Measurements from ENCODE around the gene TM9SF2. TPM values are rescaled to one million over a fixed set of nuclear protein-coding genes. Genes with fewer than 3 reads are reported as not detected.
A peak's percentile ranks its signal among the peaks of the same experiment; 100 is the strongest.

The TM9SF2 gene
- polyA plus RNA-seq, 2 donors, result 26.3 to 48.0 TPM

DNA sequence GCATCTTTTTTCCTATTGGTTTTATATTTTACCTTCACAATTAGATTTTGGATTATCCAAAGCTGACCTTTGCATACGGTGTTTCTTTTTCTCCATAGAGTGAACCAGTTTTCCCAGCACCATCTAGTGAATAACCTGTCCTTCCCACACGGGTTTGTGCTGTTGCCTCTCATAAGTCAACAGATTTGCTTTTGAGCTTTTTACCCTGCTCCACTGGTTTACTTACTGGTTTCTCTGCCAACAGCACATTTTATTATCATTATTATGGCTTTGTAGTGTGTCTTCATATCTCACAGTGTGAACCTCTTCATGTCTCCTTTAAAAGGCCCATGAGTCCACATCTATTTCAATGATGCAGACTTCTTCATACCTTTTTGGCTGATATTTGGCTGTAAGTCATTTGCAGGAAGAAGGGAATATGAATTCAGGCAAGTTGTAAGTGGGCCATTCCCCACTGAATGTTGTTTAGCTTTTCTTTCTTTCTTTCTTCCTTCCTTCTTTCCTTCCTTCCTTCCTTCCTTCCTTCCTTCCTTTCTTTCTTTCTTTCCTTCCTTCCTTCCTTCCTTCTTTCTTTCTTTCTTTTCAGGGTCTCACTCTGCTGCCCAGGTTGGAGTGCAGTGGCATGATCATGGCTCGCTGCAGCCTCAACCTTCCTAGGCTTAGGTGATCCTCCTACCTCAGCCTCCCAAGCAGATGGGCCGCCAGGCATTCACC is 86.8 kb downstream of the TM9SF2 start:
- no peak overlapping the region for H3K4me3 ChIP-seq (ENCODE audit: low read depth in 1 of 2, low read length in 2 of 2)
- no peaks in the 10 kb centered on the region for H3K27me3 ChIP-seq (ENCODE audit: control insufficient read depth in 1 of 2, insufficient read depth in 2 of 2, low read length in 2 of 2)
- H3K36me3 ChIP-seq (ENCODE audit: control insufficient read depth in 2 of 2, insufficient read depth in 2 of 2, low read length in 1 of 2), result no peaks in the 10 kb centered on the region
- H3K27ac ChIP-seq (ENCODE audit: low read depth in 2 of 2, low read length in 1 of 2), result no peak overlapping the region
- WGBS, 2 donors, result 87 to 90% methylated on average over 4 of the region's 4 CpGs
- H3K9me3 ChIP-seq (ENCODE audit: control insufficient read depth in 2 of 2, insufficient read depth in 1 of 2, low read depth in 1 of 2, low read length in 1 of 2), result no peaks in the 10 kb centered on the region
- H3K4me1 ChIP-seq (ENCODE audit: control insufficient read depth in 2 of 2, insufficient read depth in 2 of 2, low read length in 1 of 2), result no peaks in the 10 kb centered on the region

DNA sequence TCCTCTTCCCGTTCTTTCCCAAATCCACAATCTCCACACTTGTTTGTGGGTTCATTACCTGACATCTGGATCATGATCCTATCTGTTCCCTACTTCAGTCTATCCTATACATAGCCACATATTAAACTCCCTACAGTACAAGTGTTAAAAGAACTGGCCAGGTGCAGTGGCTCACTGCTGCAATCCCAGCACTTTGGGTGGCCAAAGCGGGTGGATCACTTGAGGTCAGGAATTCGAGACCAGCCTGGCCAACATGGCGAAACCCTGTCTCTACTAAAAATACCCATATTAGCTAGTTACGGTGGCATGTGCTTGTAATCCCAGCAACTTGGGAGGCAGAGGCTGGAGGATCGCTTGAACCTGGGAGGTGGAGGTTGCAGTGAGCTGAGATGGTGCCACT is 88.3 kb downstream of the TM9SF2 start:
- WGBS, 2 donors, result 94 to 95% methylated on average over 6 of the region's 6 CpGs

DNA sequence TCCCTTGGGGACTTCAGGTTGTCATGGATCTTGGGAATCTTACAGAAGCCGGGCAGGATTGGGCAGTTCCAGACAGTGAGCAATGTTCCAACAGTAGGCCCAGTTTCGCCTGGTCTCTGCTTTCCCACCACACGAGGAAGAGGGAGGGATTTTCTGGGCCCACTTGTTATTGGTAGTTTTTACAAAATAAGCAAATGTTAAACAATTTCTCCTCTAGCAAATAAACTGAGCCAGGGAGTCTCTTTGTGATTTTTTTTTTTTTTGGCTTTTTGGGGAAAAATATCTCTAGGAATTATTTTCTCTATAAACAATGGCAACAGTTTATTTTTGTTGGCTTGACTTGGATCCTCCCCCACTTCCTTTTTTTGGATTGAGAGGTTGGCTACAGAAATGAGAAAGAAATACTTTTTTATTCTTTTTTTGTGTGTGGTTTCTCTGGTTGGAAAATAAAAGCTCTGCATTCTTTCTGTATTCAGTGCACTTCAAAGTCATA is 89.3 kb downstream of the TM9SF2 start:
- Histone ChIP-seq H3K36me3 (ENCODE audit: control insufficient read depth in 2 of 2, insufficient read depth in 2 of 2, low read length in 1 of 2) (no peaks in the 10 kb centered on the region), H3K9me3 (ENCODE audit: control insufficient read depth in 2 of 2, insufficient read depth in 1 of 2, low read depth in 1 of 2, low read length in 1 of 2) (no peaks in the 10 kb centered on the region), H3K27ac (ENCODE audit: low read depth in 2 of 2, low read length in 1 of 2) (no peak overlapping the region), H3K27me3 (ENCODE audit: control insufficient read depth in 1 of 2, insufficient read depth in 2 of 2, low read length in 2 of 2) (no peaks in the 10 kb centered on the region), H3K4me1 (ENCODE audit: control insufficient read depth in 2 of 2, insufficient read depth in 2 of 2, low read length in 1 of 2) (no peaks in the 10 kb centered on the region), H3K4me3 (ENCODE audit: low read depth in 1 of 2, low read length in 2 of 2) (no peak overlapping the region)
- whole genome bisulfite sequencing, 2 donors, result 47 to 66% methylated on average over 3 of the region's 3 CpGs

More for the DNA sequence above, 88.3 kb downstream of the TM9SF2 start:
- no peak overlapping the region for H3K4me3 ChIP-seq (ENCODE audit: low read depth in 1 of 2, low read length in 2 of 2)
- H3K27me3 ChIP-seq (ENCODE audit: control insufficient read depth in 1 of 2, insufficient read depth in 2 of 2, low read length in 2 of 2), result no peaks in the 10 kb centered on the region
- H3K4me1 ChIP-seq (ENCODE audit: control insufficient read depth in 2 of 2, insufficient read depth in 2 of 2, low read length in 1 of 2), result no peaks in the 10 kb centered on the region
- no peak overlapping the region for H3K27ac ChIP-seq (ENCODE audit: low read depth in 2 of 2, low read length in 1 of 2)
- H3K36me3 ChIP-seq (ENCODE audit: control insufficient read depth in 2 of 2, insufficient read depth in 2 of 2, low read length in 1 of 2), result no peaks in the 10 kb centered on the region
- H3K9me3 ChIP-seq (ENCODE audit: control insufficient read depth in 2 of 2, insufficient read depth in 1 of 2, low read depth in 1 of 2, low read length in 1 of 2), result no peaks in the 10 kb centered on the region

DNA sequence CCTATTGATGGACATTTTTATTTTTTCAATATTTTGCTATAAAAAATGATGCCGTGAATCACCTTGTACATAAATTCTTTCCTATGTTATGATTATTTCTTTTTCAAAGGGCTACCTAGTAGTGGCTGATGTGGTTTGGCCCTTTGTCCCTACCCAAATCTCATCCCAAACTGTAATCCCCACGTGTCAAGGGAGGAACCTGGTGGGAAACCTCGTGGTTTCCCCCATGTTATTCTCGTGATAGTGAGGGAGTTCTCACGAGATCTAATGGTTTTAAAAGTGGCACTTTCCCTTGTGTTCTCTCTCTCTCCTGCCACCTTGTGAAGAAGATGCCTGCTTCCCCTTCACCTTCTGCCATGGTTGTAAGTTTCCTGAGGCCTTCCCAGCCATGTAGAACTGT is 94.9 kb downstream of the TM9SF2 start:
- Histone ChIP-seq H3K4me1 (ENCODE audit: control insufficient read depth in 2 of 2, insufficient read depth in 2 of 2, low read length in 1 of 2) (no peaks in the 10 kb centered on the region), H3K4me3 (ENCODE audit: low read depth in 1 of 2, low read length in 2 of 2) (no peak overlapping the region), H3K27me3 (ENCODE audit: control insufficient read depth in 1 of 2, insufficient read depth in 2 of 2, low read length in 2 of 2) (no peaks in the 10 kb centered on the region), H3K36me3 (ENCODE audit: control insufficient read depth in 2 of 2, insufficient read depth in 2 of 2, low read length in 1 of 2) (no peaks in the 10 kb centered on the region), H3K9me3 (ENCODE audit: control insufficient read depth in 2 of 2, insufficient read depth in 1 of 2, low read depth in 1 of 2, low read length in 1 of 2) (no peaks in the 10 kb centered on the region), H3K27ac (ENCODE audit: low read depth in 2 of 2, low read length in 1 of 2) (no peak overlapping the region)
- 78 to 86% methylated on average over 5 of the region's 5 CpGs for WGBS, 2 donors

DNA sequence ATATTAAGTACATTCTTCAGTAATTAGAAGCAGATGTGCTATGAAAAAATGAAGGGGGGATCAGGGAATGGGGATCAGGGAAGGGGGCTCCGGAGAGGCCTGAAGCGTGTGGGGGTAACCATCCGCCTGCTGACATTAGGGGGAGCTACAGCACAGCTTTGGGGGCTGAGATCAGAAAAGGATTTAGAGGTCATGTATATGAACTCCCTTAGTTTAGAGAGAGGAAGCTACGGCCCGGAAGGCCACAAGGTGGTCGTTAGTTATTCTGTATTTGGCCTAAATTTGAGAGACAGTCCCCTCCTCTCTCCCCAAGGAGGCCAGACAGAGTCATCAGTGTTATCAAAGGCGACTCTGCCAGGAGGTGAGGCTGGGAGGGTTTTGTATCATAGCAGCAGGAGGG is 99.0 kb downstream of the TM9SF2 start:
- Histone ChIP-seq H3K27ac (ENCODE audit: low read depth in 2 of 2, low read length in 1 of 2) (no peak overlapping the region), H3K27me3 (ENCODE audit: control insufficient read depth in 1 of 2, insufficient read depth in 2 of 2, low read length in 2 of 2) (no peaks in the 10 kb centered on the region), H3K9me3 (ENCODE audit: control insufficient read depth in 2 of 2, insufficient read depth in 1 of 2, low read depth in 1 of 2, low read length in 1 of 2) (no peaks in the 10 kb centered on the region), H3K4me3 (ENCODE audit: low read depth in 1 of 2, low read length in 2 of 2) (no peak overlapping the region), H3K4me1 (ENCODE audit: control insufficient read depth in 2 of 2, insufficient read depth in 2 of 2, low read length in 1 of 2) (no peaks in the 10 kb centered on the region), H3K36me3 (ENCODE audit: control insufficient read depth in 2 of 2, insufficient read depth in 2 of 2, low read length in 1 of 2) (no peaks in the 10 kb centered on the region)
- WGBS, 2 donors, result 63 to 67% methylated on average over 7 of the region's 7 CpGs

DNA sequence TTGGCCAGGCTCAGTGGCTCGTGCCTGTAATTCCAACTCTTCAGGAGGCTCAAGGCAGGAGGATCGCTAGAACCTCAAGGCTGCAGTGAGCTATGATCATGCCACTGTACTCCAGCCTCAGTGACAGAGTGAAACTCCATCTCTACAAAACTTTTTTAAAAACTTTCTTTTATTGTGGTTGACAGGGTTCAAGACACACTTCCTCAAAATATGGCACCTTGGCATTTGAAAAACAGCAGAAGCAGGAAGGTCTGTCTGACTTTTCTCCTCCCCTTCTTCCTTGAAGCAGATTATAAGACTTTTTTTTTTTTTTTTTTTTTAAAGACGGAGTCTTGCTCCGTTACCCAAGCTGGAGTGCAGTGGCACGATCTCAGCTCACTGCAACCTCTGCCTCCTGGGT is 100.3 kb downstream of the TM9SF2 start:
- Histone ChIP-seq H3K27me3 (ENCODE audit: control insufficient read depth in 1 of 2, insufficient read depth in 2 of 2, low read length in 2 of 2) (no peaks in the 10 kb centered on the region), H3K4me1 (ENCODE audit: control insufficient read depth in 2 of 2, insufficient read depth in 2 of 2, low read length in 1 of 2) (no peaks in the 10 kb centered on the region), H3K9me3 (ENCODE audit: control insufficient read depth in 2 of 2, insufficient read depth in 1 of 2, low read depth in 1 of 2, low read length in 1 of 2) (no peaks in the 10 kb centered on the region), H3K36me3 (ENCODE audit: control insufficient read depth in 2 of 2, insufficient read depth in 2 of 2, low read length in 1 of 2) (no peaks in the 10 kb centered on the region), H3K4me3 (ENCODE audit: low read depth in 1 of 2, low read length in 2 of 2) (no peak overlapping the region), H3K27ac (ENCODE audit: low read depth in 2 of 2, low read length in 1 of 2) (no peak overlapping the region)
- 72 to 81% methylated on average over 5 of the region's 5 CpGs for WGBS, 2 donors

DNA sequence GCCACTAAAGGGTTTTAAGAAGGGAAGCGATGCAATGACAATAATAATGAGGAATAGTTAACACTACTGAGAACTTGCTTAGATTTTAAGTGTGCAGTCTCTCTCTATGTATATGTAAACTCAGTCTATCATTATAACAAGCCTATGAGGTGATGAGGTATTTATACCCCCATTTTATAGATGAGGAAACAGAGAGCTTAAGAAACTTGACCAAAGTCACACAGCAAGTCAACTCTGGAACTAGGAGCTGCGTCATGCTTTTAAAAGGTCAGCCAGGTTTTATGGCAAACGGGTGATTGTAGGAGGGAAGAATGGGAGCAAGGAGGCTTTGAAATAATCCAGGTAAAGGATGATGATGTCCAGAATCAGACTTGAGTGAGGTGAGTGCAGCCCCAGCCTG is 103.4 kb downstream of the TM9SF2 start:
- H3K36me3 ChIP-seq (ENCODE audit: control insufficient read depth in 2 of 2, insufficient read depth in 2 of 2, low read length in 1 of 2), result no peaks in the 10 kb centered on the region
- H3K27me3 ChIP-seq (ENCODE audit: control insufficient read depth in 1 of 2, insufficient read depth in 2 of 2, low read length in 2 of 2), result no peaks in the 10 kb centered on the region
- no peak overlapping the region for H3K27ac ChIP-seq (ENCODE audit: low read depth in 2 of 2, low read length in 1 of 2)
- 92 to 96% methylated on average over 3 of the region's 3 CpGs for WGBS, 2 donors
- no peaks in the 10 kb centered on the region for H3K4me1 ChIP-seq (ENCODE audit: control insufficient read depth in 2 of 2, insufficient read depth in 2 of 2, low read length in 1 of 2)
- H3K9me3 ChIP-seq (ENCODE audit: control insufficient read depth in 2 of 2, insufficient read depth in 1 of 2, low read depth in 1 of 2, low read length in 1 of 2), result no peaks in the 10 kb centered on the region
- H3K4me3 ChIP-seq (ENCODE audit: low read depth in 1 of 2, low read length in 2 of 2), result no peak overlapping the region

DNA sequence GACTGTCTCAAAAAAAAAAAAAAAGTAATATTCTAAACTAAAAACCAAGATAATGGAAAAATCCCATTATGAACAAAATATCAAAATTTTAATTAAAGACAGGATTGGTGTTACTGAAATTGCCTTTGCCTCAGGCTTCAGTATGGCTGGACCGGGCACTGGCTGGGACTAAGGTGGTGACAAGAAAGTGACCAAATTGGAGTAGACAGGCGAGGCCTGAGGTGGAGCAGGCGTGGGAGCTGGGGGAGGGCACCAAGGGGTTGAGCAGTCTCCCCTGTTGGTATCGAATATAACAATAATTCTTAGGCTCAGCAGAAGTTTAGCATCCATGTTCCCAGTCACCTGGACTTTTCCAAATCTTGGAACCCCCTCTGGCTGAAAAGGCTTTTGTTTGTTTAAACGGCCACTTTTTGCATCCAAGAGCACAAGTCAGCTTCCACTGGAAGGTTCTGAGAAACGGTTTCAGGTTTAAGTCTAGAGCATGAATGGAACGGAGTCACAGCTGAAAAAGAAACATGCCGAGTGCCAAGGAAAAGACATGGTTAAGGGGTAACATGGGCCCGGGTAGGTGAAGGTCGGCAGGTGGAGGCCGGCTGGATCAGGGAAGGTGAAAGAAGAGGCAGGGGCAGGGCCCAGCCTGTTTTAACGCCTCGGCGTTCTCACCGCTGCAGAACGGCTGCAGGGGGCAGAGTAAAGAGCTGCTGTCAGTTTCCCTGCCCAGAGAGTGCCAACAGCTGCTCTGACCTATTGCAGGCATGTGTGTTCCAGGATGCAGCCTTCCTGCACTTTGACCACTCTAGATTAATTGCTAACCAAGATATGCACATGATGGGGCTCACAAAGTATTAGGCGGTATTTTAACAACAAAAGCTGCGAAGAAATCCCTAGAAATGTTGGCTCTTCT is 104.4 kb downstream of the TM9SF2 start:
- Histone ChIP-seq H3K36me3 (ENCODE audit: control insufficient read depth in 2 of 2, insufficient read depth in 2 of 2, low read length in 1 of 2) (no peaks in the 10 kb centered on the region), H3K27me3 (ENCODE audit: control insufficient read depth in 1 of 2, insufficient read depth in 2 of 2, low read length in 2 of 2) (no peaks in the 10 kb centered on the region), H3K9me3 (ENCODE audit: control insufficient read depth in 2 of 2, insufficient read depth in 1 of 2, low read depth in 1 of 2, low read length in 1 of 2) (no peaks in the 10 kb centered on the region), H3K4me3 (ENCODE audit: low read depth in 1 of 2, low read length in 2 of 2) (peak overlapping the region; percentile 52 to 78), H3K4me1 (ENCODE audit: control insufficient read depth in 2 of 2, insufficient read depth in 2 of 2, low read length in 1 of 2) (no peaks in the 10 kb centered on the region), H3K27ac (ENCODE audit: low read depth in 2 of 2, low read length in 1 of 2) (peak overlapping the region; percentile 67 to 80)
- 22 to 26% methylated on average over 18 of the region's 18 CpGs for WGBS, 2 donors

DNA sequence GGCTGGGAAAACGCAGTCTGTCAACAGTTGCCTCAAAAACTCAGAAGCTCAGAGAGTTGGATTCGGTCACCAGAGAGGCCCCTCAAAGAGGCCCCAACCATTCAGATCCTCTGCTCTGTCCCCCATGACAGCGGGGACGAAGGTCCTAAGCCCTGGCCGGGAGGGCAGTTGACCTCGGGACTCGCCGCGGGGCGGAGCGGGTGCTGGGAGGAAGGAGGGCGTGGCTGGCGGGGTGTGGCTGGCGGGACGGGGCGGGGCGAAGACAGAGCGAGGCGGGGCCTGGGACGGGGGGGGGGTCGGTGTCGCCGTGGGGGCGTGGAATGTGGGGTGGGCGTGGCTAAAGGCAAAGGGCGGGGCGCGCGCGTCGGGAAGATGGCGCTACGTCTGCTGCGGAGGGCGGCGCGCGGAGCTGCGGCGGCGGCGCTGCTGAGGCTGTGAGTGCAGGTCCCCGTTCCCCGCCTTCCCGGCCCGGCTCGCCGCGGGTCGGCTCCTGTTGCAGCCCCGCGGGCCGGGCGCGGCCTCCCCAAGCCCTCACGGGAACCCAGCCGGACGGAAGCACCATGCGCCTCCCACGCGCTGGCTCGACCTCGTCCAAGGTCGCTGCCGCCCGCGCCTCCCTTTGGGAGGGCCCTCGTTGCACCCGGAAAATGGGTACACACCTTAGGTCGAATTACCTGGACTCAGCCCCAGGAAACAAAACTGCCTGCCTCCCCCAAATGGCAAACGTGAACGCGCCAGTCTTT is 105.2 kb downstream of the TM9SF2 start, which contains the start of gene CLYBL:
Gene CLYBL, plus strand, starts transcription at position 367 of the 743 bp plus-strand sequence.
- H3K9me3 ChIP-seq (ENCODE audit: control insufficient read depth in 2 of 2, insufficient read depth in 1 of 2, low read depth in 1 of 2, low read length in 1 of 2), result no peaks in the 10 kb centered on the region
- no peaks in the 10 kb centered on the region for H3K36me3 ChIP-seq (ENCODE audit: control insufficient read depth in 2 of 2, insufficient read depth in 2 of 2, low read length in 1 of 2)
- H3K4me3 ChIP-seq (ENCODE audit: low read depth in 1 of 2, low read length in 2 of 2), result peak within 1 kb of the TSS; percentile 78 to 91
- 0 to 1% methylated on average over 27 to 73 of the region's 73 CpGs for WGBS, 2 donors
- no peaks in the 10 kb centered on the region for H3K27me3 ChIP-seq (ENCODE audit: control insufficient read depth in 1 of 2, insufficient read depth in 2 of 2, low read length in 2 of 2)
- H3K4me1 ChIP-seq (ENCODE audit: control insufficient read depth in 2 of 2, insufficient read depth in 2 of 2, low read length in 1 of 2), result no peaks in the 10 kb centered on the region
- H3K27ac ChIP-seq (ENCODE audit: low read depth in 2 of 2, low read length in 1 of 2), result peak within 1 kb of the TSS; percentile 93
